Stomach (tissue), 9 donors: ENCODE measurements around the gene OR5V1. TPM values are rescaled to one million over a fixed set of nuclear protein-coding genes. Genes with fewer than 3 reads are reported as not detected.
"Not testable (repeated sequence)": the region's sequence is repeated elsewhere in the genome, so short reads cannot be mapped to it uniquely, and the experiment has no call there.

Source experiments
- DNase-seq, 2 donors: peaks; one replicate each; pipeline versions ENCODE4 v3.0.0 to v3.0.0-alpha.2; 2013 to 2019
- H3K27ac ChIP-seq, 5 donors: fragments of 200-600 bp in 4 of 5; sonication (generic) in 4 of 5; one replicate each; pipeline ENCODE4 v1.5.1; 2013 to 2019; ENCODE audit warnings: mild to moderate bottlenecking in 1 of 5, moderate library complexity in 1 of 5
- H3K27me3 ChIP-seq, 3 donors: fragments of 200-600 bp; sonication (generic); one replicate each; pipeline ENCODE4 v1.5.1; 2017 to 2019; ENCODE audit warnings: mixed run types in 1 of 3
- H3K36me3 ChIP-seq, 4 donors: fragments of 200-600 bp; sonication (generic); 1 replicate in 3 of 4; 2 replicates in 1 of 4; pipeline ENCODE4 v1.5.1; 2016 to 2019
- H3K4me1 ChIP-seq, 4 donors: fragments of 200-600 bp; sonication (generic); one replicate each; pipeline ENCODE4 v1.5.1; 2016 to 2019
- H3K4me3 ChIP-seq, 4 donors: fragments of 200-600 bp; sonication (generic) in 3 of 4; one replicate each; pipeline ENCODE4 v1.5.1; 2016 to 2019; ENCODE audit warnings: mild to moderate bottlenecking in 1 of 4
- H3K9me3 ChIP-seq, 4 donors: fragments of 200-600 bp; sonication (generic); one replicate each; pipeline ENCODE4 v1.5.1; 2016 to 2019
- EP300 ChIP-seq: sonication (generic); formaldehyde crosslinking; IDR thresholded peaks from one replicate; pipeline ENCODE4 v1.6.1; 2017; ENCODE audit warnings: antibody characterized with exemption
- POLR2A ChIP-seq, 4 donors: fragments of 450-650 bp; IDR thresholded peaks; one replicate each; pipeline ENCODE4 v1.6.1; 2016; ENCODE audit warnings: antibody characterized with exemption in 4 of 4, control low read depth in 2 of 4, mild to moderate bottlenecking in 1 of 4, moderate library complexity in 1 of 4
- POLR2AphosphoS5 ChIP-seq, 3 donors: sonication (generic); formaldehyde crosslinking; IDR thresholded peaks; one replicate each; pipeline ENCODE4 v1.6.1; 2016; ENCODE audit warnings: antibody characterized with exemption in 3 of 3
- WGBS, 5 donors: extraction: QIAGEN DNeasy Blood & Tissue Kit in 3 of 5; methylation state at CpG; one replicate each; pipeline versions ENCODE4 v1.1.5 to v1.1.7; 2013 to 2018; 5-methylcytosine and 5-hydroxymethylcytosine counted together
- intact Hi-C: fragments of 100-400 bp; cut with DNase I; formaldehyde crosslinking; loops from one replicate; pipeline ENCODE4 v1.15.1; 2023; ENCODE audit warnings: low total_unique reads
- polyA plus RNA-seq, 3 donors: library from polyadenylated mRNA; stranded (reverse); fragments of 200-250 nt; gene quantifications; one replicate each; pipeline ENCODE4 v1.2.3, GENCODE V29; 2013
- total RNA-seq, 5 donors: library from RNA; depleted of rRNA; stranded (reverse); fragments of >200 nt; gene quantifications; one replicate each; pipeline versions ENCODE4 v1.1.0 to v1.2.3, GENCODE V29; 2014 to 2016
- TF ChIP-seq, protein P1 (sequence below), 7 experiments: fragments of 450-650 bp in 4 of 7; fragments of 200-600 bp in 3 of 7; sonication (generic) in 3 of 7; IDR thresholded peaks; one replicate each; pipeline ENCODE4 v1.5.1; 2016 to 2019; ENCODE audit warnings: antibody characterized with exemption in 7 of 7, control low read depth in 2 of 7, mild to moderate bottlenecking in 1 of 7
- donor health status: healthy with polysubstance abuse.
- donor health status: Bipolar disorder and iron deficiency.
- donor health status: healthy.

OR5V1 gene
- total and polyA plus RNA-seq, 8 donors: not detected

DNA sequence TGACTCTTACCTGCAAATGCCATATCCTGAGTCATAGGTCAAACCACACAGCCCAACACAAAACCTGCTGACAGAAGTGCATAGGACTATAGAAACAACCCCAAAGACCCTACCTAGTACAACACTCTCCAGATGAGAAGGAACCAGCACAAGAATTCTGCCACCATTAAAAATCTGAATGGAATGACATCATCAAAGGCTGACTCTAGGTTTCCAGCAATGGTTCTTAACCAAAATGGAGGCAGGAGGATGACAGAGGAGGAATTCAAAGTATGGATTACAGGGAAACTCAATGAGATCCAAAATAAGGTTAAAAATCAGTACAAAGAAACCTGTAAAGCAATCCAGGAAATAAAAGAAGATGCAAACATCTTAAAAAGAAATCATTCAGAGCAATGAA is 36.0 kb downstream of the OR5V1 start:
- intact Hi-C loops: no loop called here

DNA sequence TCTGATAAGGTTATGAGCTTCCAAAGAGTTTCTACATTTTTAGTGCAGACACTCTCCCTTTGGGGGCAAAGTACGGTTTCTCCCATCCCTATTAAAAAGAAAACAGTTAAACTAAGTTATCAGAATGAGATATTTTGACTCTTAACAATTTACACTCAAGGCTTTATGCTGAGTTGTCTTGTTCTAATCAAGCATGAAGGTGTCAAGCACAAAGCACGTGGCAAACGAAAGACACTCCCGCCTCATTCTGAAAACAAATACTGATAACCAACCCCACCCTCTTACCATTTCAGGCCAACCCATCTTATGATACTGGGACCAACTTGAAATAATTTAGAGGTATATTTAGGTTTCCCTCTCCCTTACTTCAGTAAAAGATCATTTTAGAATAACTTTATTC is 42.9 kb downstream of the OR5V1 start:
- no peak overlapping the region for H3K4me3 ChIP-seq
- no peaks in the 10 kb centered on the region for H3K9me3 ChIP-seq
- no peaks in the 10 kb centered on the region for H3K4me1 ChIP-seq
- H3K36me3 ChIP-seq: no peaks in the 10 kb centered on the region
- H3K27ac ChIP-seq: no peak overlapping the region
- no peak for TF ChIP-seq POLR2A (IDR thresholded peaks at IDR 0.05)
- TF ChIP-seq POLR2AphosphoS5 (IDR thresholded peaks at IDR 0.05): no peak
- no peaks in the 10 kb centered on the region for H3K27me3 ChIP-seq
- no peak for DNase-seq
- WGBS, 5 donors: 33 to 70% (median 46%) methylated on average over 4 of the region's 4 CpGs
- intact Hi-C loops: no loop called here

More for the DNA sequence above, 36.0 kb downstream of the OR5V1 start:
- no peaks in the 10 kb centered on the region for H3K9me3 ChIP-seq
- peaks cover 0 to 5% (median 0%) of the 10 kb centered on the region in 3 donors for H3K27me3 ChIP-seq
- DNase-seq: no peak
- no peak overlapping the region for H3K27ac ChIP-seq
- TF ChIP-seq EP300 (no peak), POLR2AphosphoS5 (IDR thresholded peaks at IDR 0.05) (no peak), POLR2A (IDR thresholded peaks at IDR 0.05) (no peak)
- TF ChIP-seq, protein P1, sequence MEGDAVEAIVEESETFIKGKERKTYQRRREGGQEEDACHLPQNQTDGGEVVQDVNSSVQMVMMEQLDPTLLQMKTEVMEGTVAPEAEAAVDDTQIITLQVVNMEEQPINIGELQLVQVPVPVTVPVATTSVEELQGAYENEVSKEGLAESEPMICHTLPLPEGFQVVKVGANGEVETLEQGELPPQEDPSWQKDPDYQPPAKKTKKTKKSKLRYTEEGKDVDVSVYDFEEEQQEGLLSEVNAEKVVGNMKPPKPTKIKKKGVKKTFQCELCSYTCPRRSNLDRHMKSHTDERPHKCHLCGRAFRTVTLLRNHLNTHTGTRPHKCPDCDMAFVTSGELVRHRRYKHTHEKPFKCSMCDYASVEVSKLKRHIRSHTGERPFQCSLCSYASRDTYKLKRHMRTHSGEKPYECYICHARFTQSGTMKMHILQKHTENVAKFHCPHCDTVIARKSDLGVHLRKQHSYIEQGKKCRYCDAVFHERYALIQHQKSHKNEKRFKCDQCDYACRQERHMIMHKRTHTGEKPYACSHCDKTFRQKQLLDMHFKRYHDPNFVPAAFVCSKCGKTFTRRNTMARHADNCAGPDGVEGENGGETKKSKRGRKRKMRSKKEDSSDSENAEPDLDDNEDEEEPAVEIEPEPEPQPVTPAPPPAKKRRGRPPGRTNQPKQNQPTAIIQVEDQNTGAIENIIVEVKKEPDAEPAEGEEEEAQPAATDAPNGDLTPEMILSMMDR (IDR thresholded peaks at IDR 0.05): no peak
- H3K4me1 ChIP-seq: no peaks in the 10 kb centered on the region
- H3K4me3 ChIP-seq: no peak overlapping the region
- no peaks in the 10 kb centered on the region for H3K36me3 ChIP-seq

DNA sequence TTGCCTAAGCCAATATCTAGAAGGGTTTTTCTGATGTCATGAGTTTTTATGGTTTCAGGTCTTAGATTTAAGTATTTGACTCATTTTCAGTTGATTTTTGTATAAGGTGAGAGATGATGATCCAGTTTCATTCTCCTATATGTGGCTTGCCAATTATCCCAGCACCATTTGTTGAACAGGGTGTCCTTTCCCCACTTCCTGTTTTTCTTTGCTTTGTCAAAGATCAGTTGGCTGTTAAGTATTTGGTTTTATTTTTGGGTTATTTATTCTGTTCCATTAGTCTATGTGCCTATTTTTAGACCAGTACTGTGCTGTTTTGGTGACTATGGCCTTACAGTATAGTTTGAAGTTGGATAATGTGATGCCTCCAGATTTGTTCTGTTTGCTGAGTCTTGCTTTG is 45.3 kb downstream of the OR5V1 start:
- H3K27ac ChIP-seq, H3K4me3 ChIP-seq, H3K4me1 ChIP-seq, H3K9me3 ChIP-seq, DNase-seq, H3K27me3 ChIP-seq, H3K36me3 ChIP-seq, intact Hi-C loops: not testable (repeated sequence)

DNA sequence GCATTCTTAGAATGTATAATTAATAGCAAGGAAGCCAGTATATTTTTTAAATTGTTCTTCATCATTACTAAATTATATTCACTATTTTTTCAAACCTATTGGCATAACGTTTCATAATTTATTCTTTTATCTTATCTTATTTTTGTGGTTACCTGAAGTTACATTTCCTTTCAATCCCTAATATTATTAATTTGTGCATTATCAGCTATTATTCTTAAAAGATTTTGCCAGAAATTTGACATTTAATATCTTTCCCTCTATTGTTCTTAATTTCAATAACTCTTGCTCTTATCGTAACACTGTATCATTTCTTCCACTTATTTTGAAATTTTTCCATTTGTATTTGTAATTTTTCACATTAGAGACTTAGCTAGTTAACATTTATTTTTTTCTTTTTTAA is 48.7 kb downstream of the OR5V1 start:
- no peak for TF ChIP-seq EP300
- TF ChIP-seq POLR2A (IDR thresholded peaks at IDR 0.05): no peak
- TF ChIP-seq, protein P1 (IDR thresholded peaks at IDR 0.05): no peak
- no peak for TF ChIP-seq POLR2AphosphoS5 (IDR thresholded peaks at IDR 0.05)
- no peaks in the 10 kb centered on the region for H3K9me3 ChIP-seq
- no peak for DNase-seq
- H3K4me1 ChIP-seq: no peaks in the 10 kb centered on the region
- no peaks in the 10 kb centered on the region for H3K36me3 ChIP-seq
- H3K27me3 ChIP-seq: no peaks in the 10 kb centered on the region
- 65 to 76% (median 72%) methylated on average over 2 of the region's 2 CpGs for WGBS, 5 donors
- intact Hi-C loops: no loop called here
- no peak overlapping the region for H3K27ac ChIP-seq
- H3K4me3 ChIP-seq: no peak overlapping the region

Other genes with a start within 250 kb of the OR5V1 start
- not detected for gene OR2J2, start 198.0 kb downstream of the OR5V1 start, total RNA-seq
- not detected for gene OR2J2, start 198.0 kb downstream of the OR5V1 start, polyA plus RNA-seq
- gene OR14J1, start 67.2 kb downstream of the OR5V1 start, total RNA-seq: under 1 TPM in 1 of 5 donors, not detected in 4; 0.18 TPM
- gene OR14J1, start 67.2 kb downstream of the OR5V1 start, polyA plus RNA-seq: not detected
- gene OR12D3, start 6.4 kb upstream of the OR5V1 start, total RNA-seq: not detected
- not detected for gene OR12D3, start 6.4 kb upstream of the OR5V1 start, polyA plus RNA-seq
- not detected for gene OR12D2, start 26.8 kb upstream of the OR5V1 start, total RNA-seq
- not detected for gene OR12D2, start 26.8 kb upstream of the OR5V1 start, polyA plus RNA-seq
- gene OR12D1, start 46.1 kb upstream of the OR5V1 start, total RNA-seq: not detected
- gene OR12D1, start 46.1 kb upstream of the OR5V1 start, polyA plus RNA-seq: not detected
- gene OR10C1, start 70.4 kb upstream of the OR5V1 start, total RNA-seq: not detected
- gene OR10C1, start 70.4 kb upstream of the OR5V1 start, polyA plus RNA-seq: not detected
- not detected for gene OR11A1, start 88.2 kb upstream of the OR5V1 start, total RNA-seq
- gene OR11A1, start 88.2 kb upstream of the OR5V1 start, polyA plus RNA-seq: not detected
- not detected for gene OR2H1, start 88.3 kb upstream of the OR5V1 start, total RNA-seq
- gene OR2H1, start 88.3 kb upstream of the OR5V1 start, polyA plus RNA-seq: not detected
- under 1 TPM in 1 of 5 donors, not detected in 4; 0.55 TPM for gene MAS1L, start 119.1 kb upstream of the OR5V1 start, total RNA-seq
- gene MAS1L, start 119.1 kb upstream of the OR5V1 start, polyA plus RNA-seq: not detected
- gene UBD, start 190.9 kb upstream of the OR5V1 start, total RNA-seq: 10 to 100 TPM in 1 of 5 donors, 1 to 10 TPM in 1, not detected in 3; 4.2 to 40.3 TPM
- 10 to 100 TPM in 1 of 3 donors, 1 to 10 TPM in 2; 4.0 to 65.8 (median 7.7) TPM for gene UBD, start 190.9 kb upstream of the OR5V1 start, polyA plus RNA-seq
- not detected for gene OR2H2, start 216.3 kb upstream of the OR5V1 start, total RNA-seq
- gene OR2H2, start 216.3 kb upstream of the OR5V1 start, polyA plus RNA-seq: not detected